ENCODE data around the gene FGF12.

The FGF12 gene

DNA sequence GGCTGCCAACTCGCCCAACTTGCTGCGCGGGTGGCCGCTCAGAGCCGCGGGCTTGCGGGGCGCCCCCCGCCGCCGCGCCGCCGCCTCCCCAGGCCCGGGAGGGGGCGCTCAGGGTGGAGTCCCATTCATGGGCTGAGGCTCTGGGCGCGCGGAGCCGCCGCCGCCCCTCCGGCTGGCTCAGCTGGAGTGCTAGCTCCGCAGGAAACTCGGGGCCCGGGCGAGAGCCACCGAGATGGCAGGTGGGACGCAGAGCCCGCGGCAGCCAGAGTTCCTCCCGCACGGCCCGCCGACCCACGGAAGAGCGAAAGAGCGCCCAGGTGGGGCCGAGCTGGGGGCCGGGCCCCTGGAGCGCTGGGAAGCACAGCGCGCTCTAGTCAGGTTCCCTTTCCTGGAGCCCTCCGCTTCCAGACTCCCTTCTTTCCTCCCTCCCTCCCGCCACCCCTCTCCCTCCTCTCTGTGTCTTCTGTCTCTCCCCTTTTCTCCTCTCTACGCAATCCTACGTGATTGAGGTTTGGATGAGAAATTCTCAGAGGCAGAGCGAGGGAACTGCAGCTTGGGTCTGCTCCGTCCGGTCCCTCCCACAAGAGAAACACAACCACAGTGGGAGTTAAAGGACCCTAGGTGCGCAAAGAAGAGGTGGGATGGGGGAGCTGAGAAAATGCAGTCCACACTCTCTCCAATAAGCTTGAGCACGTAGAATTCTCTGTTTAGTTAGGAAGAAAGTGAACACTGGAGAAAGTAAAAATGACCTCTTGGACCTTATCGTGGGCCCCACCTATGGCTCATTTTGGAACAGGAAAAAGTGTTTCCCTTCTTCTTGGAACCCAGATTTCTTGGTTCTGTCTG is 317.3 kb downstream of the FGF12 start:
- Histone ChIP-seq H2BK12ac (ENCODE audit: low read length in 2 of 2) (no peak overlapping the region), H3K27ac (ENCODE audit: low read length, poor library complexity, severe bottlenecking) (no peak overlapping the region), H4K8ac (ENCODE audit: low read length) (no peak overlapping the region), H3K4me3 (ENCODE audit: insufficient read depth in 1 of 2, low read depth in 1 of 2, low read length in 2 of 2) (peak overlapping the region; percentile 74 to 78), H3K79me1 (replicated peaks; ENCODE audit: low read length, poor library complexity, severe bottlenecking) (peaks cover 4% of the 10 kb centered on the region), H2BK15ac (ENCODE audit: low read depth, poor library complexity, severe bottlenecking) (no peak overlapping the region), H3K4me1 (ENCODE audit: control insufficient read depth, insufficient read depth, low read depth, low read length) (peaks cover 6% of the 10 kb centered on the region), H3K36me3 (ENCODE audit: control insufficient read depth in 1 of 2, insufficient read depth in 2 of 2, low read depth in 1 of 2, low read length in 2 of 2) (no peaks in the 10 kb centered on the region), H3K4ac (ENCODE audit: low read depth in 1 of 2, low read length in 2 of 2) (no peak overlapping the region), H3K14ac (ENCODE audit: low read length in 2 of 2) (no peak overlapping the region), H2AK5ac (ENCODE audit: low read length, severe bottlenecking) (no peak overlapping the region), H3K9ac (ENCODE audit: low read length) (no peak overlapping the region), H3K27me3 (ENCODE audit: control insufficient read depth in 1 of 2, insufficient read depth in 1 of 2, low read length in 2 of 2) (peaks cover 9 to 60% of the 10 kb centered on the region in 2 experiments), H3K4me2 (ENCODE audit: low read length, poor library complexity, severe bottlenecking) (peak overlapping the region; percentile 83), H2BK120ac (ENCODE audit: low read depth, low read length) (no peak overlapping the region), H3K23ac (ENCODE audit: low read length in 2 of 2) (no peak overlapping the region), H3K18ac (ENCODE audit: low read depth in 1 of 2, low read length in 2 of 2) (no peak overlapping the region), H2BK5ac (ENCODE audit: low read depth, low read length, poor library complexity, severe bottlenecking) (no peak overlapping the region), H2AFZ (ENCODE audit: low read depth, low read length) (peak overlapping the region; percentile 68), H4K91ac (ENCODE audit: low read length) (no peak overlapping the region), H3K9me3 (ENCODE audit: control insufficient read depth, low read length) (no peaks in the 10 kb centered on the region)
- DNase-seq, result peak; percentile 20
- WGBS, result 2% methylated on average over 18 of the region's 53 CpGs

- Histone ChIP-seq H2AK5ac (ENCODE audit: low read length, severe bottlenecking) (no peak overlapping the region), H2BK15ac (ENCODE audit: low read depth, poor library complexity, severe bottlenecking) (no peak overlapping the region), H3K14ac (ENCODE audit: low read length in 2 of 2) (no peak overlapping the region), H4K91ac (ENCODE audit: low read length) (no peak overlapping the region), H3K9ac (ENCODE audit: low read length) (no peak overlapping the region), H2BK12ac (ENCODE audit: low read length in 2 of 2) (no peak overlapping the region), H2AFZ (ENCODE audit: low read depth, low read length) (peak overlapping the region; percentile 68), H3K79me1 (replicated peaks; ENCODE audit: low read length, poor library complexity, severe bottlenecking) (peaks cover 4% of the 10 kb centered on the region), H3K36me3 (ENCODE audit: control insufficient read depth in 1 of 2, insufficient read depth in 2 of 2, low read depth in 1 of 2, low read length in 2 of 2) (no peaks in the 10 kb centered on the region), H3K27ac (ENCODE audit: low read length, poor library complexity, severe bottlenecking) (peak overlapping the region; percentile 7), H3K4me3 (ENCODE audit: insufficient read depth in 1 of 2, low read depth in 1 of 2, low read length in 2 of 2) (peak overlapping the region; percentile 74 to 78), H3K9me3 (ENCODE audit: control insufficient read depth, low read length) (no peaks in the 10 kb centered on the region), H2BK5ac (ENCODE audit: low read depth, low read length, poor library complexity, severe bottlenecking) (no peak overlapping the region), H3K18ac (ENCODE audit: low read depth in 1 of 2, low read length in 2 of 2) (no peak overlapping the region), H3K23ac (ENCODE audit: low read length in 2 of 2) (no peak overlapping the region), H4K8ac (ENCODE audit: low read length) (no peak overlapping the region), H3K27me3 (ENCODE audit: control insufficient read depth in 1 of 2, insufficient read depth in 1 of 2, low read length in 2 of 2) (peaks cover 9 to 60% of the 10 kb centered on the region in 2 experiments), H3K4me2 (ENCODE audit: low read length, poor library complexity, severe bottlenecking) (peak overlapping the region; percentile 83), H3K4ac (ENCODE audit: low read depth in 1 of 2, low read length in 2 of 2) (no peak overlapping the region), H2BK120ac (ENCODE audit: low read depth, low read length) (no peak overlapping the region), H3K4me1 (ENCODE audit: control insufficient read depth, insufficient read depth, low read depth, low read length) (peaks cover 6% of the 10 kb centered on the region)
- WGBS, result under 1% methylated on average over 47 of the region's 61 CpGs
- DNase-seq, result peak; percentile 31
Observed at GRCh38 chr3:192409201-192409837, 318.0 kb downstream of the FGF12 start.

GRCh38 chr3:192408647-192409200 is 318.6 kb downstream of the FGF12 start:
- Histone ChIP-seq H2BK5ac (ENCODE audit: low read depth, low read length, poor library complexity, severe bottlenecking) (no peak overlapping the region), H2AK5ac (ENCODE audit: low read length, severe bottlenecking) (no peak overlapping the region), H3K27ac (ENCODE audit: low read length, poor library complexity, severe bottlenecking) (peak overlapping the region; percentile 7), H3K4me2 (ENCODE audit: low read length, poor library complexity, severe bottlenecking) (peak overlapping the region; percentile 83), H3K18ac (ENCODE audit: low read depth in 1 of 2, low read length in 2 of 2) (no peak overlapping the region), H4K91ac (ENCODE audit: low read length) (no peak overlapping the region), H3K4ac (ENCODE audit: low read depth in 1 of 2, low read length in 2 of 2) (no peak overlapping the region), H3K27me3 (ENCODE audit: control insufficient read depth in 1 of 2, insufficient read depth in 1 of 2, low read length in 2 of 2) (peaks cover 9 to 60% of the 10 kb centered on the region in 2 experiments), H3K36me3 (ENCODE audit: control insufficient read depth in 1 of 2, insufficient read depth in 2 of 2, low read depth in 1 of 2, low read length in 2 of 2) (no peaks in the 10 kb centered on the region), H2AFZ (ENCODE audit: low read depth, low read length) (no peak overlapping the region), H2BK15ac (ENCODE audit: low read depth, poor library complexity, severe bottlenecking) (no peak overlapping the region), H2BK120ac (ENCODE audit: low read depth, low read length) (no peak overlapping the region), H3K4me1 (ENCODE audit: control insufficient read depth, insufficient read depth, low read depth, low read length) (peaks cover 6% of the 10 kb centered on the region), H4K8ac (ENCODE audit: low read length) (no peak overlapping the region), H3K23ac (ENCODE audit: low read length in 2 of 2) (no peak overlapping the region), H3K9me3 (ENCODE audit: control insufficient read depth, low read length) (no peaks in the 10 kb centered on the region), H3K14ac (ENCODE audit: low read length in 2 of 2) (no peak overlapping the region), H2BK12ac (ENCODE audit: low read length in 2 of 2) (no peak overlapping the region), H3K4me3 (ENCODE audit: insufficient read depth in 1 of 2, low read depth in 1 of 2, low read length in 2 of 2) (peak overlapping the region; percentile 74 to 78), H3K9ac (ENCODE audit: low read length) (no peak overlapping the region), H3K79me1 (replicated peaks; ENCODE audit: low read length, poor library complexity, severe bottlenecking) (peaks cover 4% of the 10 kb centered on the region)
- DNase-seq, result peak; percentile 5
- WGBS, result under 1% methylated on average over 36 of the region's 41 CpGs
